ENCODE measurements around the gene IGFL1.
"Not testable (repeated sequence)": the region's sequence is repeated elsewhere in the genome, so short reads cannot be mapped to it uniquely, and the experiment has no call there.

IGFL1 gene

GRCh38 chr19:46202426-46202825 lies 27.1 kb upstream of the IGFL1 start:
- DNase-seq (ENCODE audit: low read depth): no peak

GRCh38 chr19:46202872-46203860 lies 26.4 kb upstream of the IGFL1 start:
- DNase-seq (ENCODE audit: low read depth): no peak

DNA sequence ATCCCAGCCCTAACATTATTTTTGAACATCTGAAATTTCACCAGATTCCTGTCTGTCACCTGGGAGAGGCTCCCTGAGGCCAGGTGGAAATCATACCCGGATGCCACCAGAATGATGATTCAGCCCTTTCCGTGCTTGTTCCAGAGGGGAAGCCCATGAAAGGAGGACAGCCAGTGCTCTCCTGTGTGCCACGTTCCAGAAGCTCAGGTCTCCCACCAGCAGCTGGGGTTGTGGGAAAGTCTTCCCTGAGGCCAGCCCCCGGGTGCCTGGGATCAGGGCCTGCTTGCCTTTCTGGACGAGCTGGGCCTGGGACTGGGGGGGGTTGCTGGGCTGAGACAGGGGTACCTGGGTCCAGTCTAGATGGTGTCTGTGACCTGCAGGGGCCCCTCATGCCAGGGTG lies 25.5 kb upstream of the IGFL1 start:
- DNase-seq (ENCODE audit: low read depth): no peak

DNA sequence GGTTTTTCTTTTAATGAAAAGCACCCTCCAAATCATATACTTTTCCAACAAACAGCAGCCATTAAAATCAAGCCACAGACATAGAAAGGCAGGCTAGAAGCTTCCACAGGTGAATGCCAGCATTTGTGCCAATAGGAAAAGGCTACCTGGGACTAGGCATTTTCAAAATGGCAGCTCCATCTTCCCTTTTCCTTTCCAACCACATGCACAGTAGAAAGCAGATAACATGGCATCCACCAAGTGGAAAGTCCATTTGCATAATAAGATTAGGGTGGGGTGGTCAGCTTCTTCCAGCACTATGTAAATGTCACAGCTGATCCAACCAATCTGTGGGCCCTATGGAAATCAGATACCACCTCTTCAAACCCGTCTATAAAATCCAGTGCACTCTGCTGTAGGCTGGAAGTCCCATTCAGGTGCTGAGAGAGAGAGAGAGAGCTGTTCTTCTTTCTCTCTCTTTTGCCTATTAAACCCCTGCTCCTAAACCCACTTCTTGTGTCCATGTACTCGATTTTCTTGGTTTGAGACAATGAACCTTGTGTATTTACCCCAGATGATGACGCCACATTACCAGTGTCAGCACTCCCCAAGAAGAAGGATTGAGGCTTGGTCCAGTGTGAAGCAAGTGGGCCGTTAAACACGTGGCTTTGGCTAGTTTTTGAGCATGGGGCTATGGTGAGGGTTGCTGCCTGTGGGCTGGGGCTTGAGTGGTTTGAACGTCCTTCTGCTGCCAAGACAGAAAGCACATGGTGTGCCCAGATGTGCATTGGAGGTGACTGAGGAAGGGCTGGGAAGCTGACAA lies 24.2 kb upstream of the IGFL1 start:
- no peak for DNase-seq (ENCODE audit: low read depth)

- no peak for DNase-seq (ENCODE audit: low read depth)
Measured at GRCh38 chr19:46206176-46206575, 23.4 kb upstream of the IGFL1 start.

- DNase-seq (ENCODE audit: low read depth): no peak
Measured at GRCh38 chr19:46206682-46207081, 22.9 kb upstream of the IGFL1 start.

DNA sequence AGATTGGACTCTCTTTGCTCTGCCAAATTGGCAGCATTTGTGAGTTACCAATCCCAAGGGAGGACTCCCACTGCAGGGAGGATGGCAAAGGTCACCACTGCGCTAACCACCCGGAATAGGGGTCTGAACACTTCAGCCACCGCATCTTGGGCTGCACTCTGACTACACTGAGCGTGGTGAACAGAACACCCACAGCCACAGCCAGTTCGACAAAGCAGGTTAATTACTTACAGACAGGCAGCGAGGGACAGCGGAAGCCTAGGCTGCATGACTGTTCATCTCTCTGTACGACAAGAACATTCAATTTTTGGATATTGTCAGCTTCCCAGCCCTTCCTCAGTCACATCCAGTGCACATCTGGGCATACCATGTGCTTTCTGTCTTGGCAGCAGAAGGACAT lies 21.7 kb upstream of the IGFL1 start:
- not testable (repeated sequence) for DNase-seq (ENCODE audit: low read depth)

DNA sequence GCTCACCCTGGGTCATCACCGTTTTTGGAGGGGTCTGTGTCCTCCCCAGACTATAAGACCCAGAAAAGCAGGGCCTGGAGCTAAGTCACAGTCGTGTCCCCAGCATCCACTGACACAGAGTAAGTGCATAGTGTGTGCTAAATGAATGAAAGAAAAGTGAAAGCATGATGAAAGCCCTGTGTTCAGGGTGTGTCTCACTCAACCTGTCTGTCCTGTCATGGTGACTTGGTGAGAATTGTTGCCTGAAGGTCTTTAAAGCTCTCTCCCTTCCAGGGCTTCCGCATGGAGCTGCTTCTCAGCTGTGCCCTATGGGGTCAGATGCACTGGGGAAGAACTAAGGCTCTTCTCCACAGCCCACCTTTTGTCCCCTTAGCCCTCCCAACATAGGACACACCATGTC lies 20.5 kb upstream of the IGFL1 start:
- no peak for DNase-seq (ENCODE audit: low read depth)

GRCh38 chr19:46209472-46209871 lies 20.1 kb upstream of the IGFL1 start:
- DNase-seq (ENCODE audit: low read depth): no peak

DNA sequence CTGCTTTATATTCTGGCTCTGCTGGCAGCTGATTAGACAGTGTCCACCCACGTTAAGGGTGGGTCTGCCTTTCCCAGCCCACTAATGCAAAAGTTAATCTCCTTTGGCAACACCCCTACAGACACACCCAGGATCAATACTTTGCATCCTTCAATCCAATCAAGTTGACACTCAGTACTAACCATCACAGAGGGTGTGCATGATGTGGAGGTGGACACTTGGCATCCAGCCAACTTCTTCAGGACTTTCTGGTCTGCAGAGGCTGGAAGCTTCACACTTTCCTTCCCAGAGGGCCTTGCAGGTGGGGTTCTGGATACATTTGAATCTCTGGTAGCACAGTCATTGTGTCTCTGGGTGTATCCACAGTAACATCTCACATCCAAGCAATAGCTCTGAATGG lies 18.9 kb upstream of the IGFL1 start:
- no peak for DNase-seq (ENCODE audit: low read depth)

DNA sequence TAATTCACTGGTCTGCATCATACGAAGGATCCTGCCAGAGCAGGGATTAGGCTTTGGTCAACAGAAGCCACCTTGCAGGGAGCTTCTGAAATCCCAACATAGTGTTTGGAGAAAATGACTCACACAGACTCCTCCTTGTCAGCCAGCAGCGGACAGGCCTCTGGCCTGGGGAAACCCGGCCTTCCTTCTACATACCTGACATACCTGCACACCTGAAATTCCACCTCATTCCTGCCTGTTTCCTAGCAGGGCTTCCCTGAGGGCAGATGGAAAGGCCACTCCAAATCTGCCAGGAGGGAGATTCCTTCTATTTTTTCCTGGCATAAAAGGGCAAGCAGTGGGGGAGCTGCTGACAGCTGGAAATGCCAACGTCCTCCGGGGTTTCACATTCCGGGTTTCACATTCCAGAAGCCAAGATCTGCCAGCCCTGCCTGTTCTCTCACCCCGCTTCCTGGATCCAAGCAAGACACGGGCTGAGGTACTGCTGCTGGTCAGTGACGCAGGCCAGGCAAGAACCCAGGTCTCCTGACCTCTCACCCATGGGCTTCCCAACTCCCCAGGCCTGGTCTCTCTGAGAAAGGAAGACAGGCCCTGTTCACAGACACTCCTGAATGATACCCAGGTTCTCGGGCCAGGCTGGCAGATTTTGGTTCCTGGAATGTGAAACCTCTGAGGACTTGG lies 18.2 kb upstream of the IGFL1 start:
- DNase-seq (ENCODE audit: low read depth): peak; percentile 20

- not testable (repeated sequence) for DNase-seq (ENCODE audit: low read depth)
Measured at GRCh38 chr19:46212592-46212991, 16.9 kb upstream of the IGFL1 start.

DNA sequence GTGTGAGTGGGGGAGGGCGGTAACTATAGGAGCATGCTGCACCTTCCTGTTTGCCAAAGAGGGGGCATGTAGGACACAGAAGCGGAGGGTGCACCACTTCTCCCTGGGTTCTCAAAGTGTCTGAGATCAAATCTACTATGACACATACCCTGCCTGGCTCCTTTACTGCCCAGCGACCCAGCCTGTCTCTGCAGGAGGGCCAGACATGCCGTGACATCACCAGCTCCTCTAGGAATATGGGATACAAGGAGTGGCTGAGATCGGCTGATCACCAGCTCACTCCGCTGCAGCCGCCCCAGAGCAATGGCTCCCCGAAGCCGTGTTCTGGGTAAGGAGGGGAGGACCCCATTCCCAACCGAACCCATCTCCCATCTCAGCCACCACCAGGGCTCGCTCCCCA lies 16.4 kb upstream of the IGFL1 start:
- DNase-seq (ENCODE audit: low read depth): no peak

GRCh38 chr19:46213806-46214205 lies 15.7 kb upstream of the IGFL1 start:
- no peak for DNase-seq (ENCODE audit: low read depth)

- DNase-seq (ENCODE audit: low read depth): no peak
Measured at GRCh38 chr19:46216612-46217011, 12.9 kb upstream of the IGFL1 start.

- DNase-seq (ENCODE audit: low read depth): no peak
Measured at GRCh38 chr19:46217476-46217875, 12.1 kb upstream of the IGFL1 start.

GRCh38 chr19:46218160-46218559 lies 11.4 kb upstream of the IGFL1 start:
- peak; percentile 16 for DNase-seq (ENCODE audit: low read depth)

GRCh38 chr19:46220038-46220615 lies 9.4 kb upstream of the IGFL1 start:
- no peak for DNase-seq (ENCODE audit: low read depth)

- no peak for DNase-seq (ENCODE audit: low read depth)
Measured at GRCh38 chr19:46221152-46221551, 8.4 kb upstream of the IGFL1 start.

DNA sequence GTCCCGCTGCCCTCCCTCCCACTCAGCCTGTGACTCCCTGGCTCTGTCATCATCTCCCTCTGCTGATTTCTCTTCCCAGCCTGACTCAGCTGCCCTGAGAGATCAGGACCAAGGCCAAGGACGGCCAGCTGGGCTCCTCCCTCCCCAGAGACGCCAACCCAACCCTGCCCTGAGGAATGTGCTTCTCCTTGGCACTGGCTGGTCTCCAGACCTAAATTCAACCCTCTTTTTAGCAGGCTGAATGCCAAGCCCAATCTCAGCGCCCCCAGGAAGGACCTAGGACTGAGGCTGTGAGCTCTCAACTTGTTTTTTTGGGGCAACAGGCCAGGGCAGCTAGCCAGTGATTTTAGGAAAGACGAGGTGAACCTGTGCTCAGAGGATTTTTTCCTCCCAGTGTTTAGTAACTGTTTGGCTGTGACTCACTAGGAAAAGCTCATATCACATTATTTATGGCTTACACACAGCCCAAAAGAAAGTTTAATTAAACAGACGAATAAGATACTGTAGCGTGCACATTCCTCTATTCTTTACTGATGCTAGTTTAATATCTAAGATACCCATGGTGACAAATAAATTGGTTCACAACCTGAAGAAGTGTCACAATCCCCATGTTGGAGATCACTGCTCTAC lies 7.4 kb upstream of the IGFL1 start:
- peak; percentile 59 for DNase-seq (ENCODE audit: low read depth)

DNA sequence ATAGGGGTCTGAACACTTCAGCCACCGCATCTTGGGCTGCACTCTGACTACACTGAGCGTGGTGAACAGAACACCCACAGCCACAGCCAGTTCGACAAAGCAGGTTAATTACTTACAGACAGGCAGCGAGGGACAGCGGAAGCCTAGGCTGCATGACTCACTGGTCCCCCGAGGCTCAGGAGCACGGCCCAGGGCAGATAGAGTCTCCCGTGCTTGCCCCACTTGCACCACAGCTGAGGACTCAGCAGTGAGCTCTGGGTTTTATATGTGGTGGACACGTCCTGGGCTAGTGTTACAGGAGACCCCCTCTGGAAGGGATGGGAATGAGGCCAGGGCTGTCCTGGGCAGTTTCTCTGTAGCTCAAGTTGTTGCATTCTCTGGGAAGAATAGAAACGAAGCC lies 5.8 kb upstream of the IGFL1 start:
- not testable (repeated sequence) for DNase-seq (ENCODE audit: low read depth)

DNA sequence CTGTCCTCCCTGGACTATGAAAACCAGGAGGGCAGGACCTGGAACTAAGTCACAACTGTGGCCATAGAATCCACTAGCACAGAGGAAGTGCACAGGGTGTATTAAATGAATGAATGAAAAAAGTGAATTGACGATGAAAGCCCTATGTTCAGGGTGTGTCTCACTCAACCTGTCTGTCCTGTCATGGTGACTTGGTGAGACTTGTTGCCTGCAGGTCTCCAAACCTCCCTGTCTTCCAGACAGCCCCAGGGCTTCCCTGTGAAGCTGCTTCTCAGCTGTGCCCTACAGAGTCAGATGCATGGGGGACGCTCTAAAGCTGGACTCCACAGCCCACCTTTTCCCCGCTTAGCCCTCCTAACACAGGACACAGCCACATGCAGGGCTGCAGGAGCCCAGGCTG lies 4.8 kb upstream of the IGFL1 start:
- no peak for DNase-seq (ENCODE audit: low read depth)

All from iris pigment epithelial cell (primary cell).